Astrocyte (in vitro differentiated cells and primary cell): ENCODE data around the gene PLIN4.

Experiments
- EZH2 ChIP-seq: IDR thresholded peaks from 2 replicates; pipeline ENCODE4 v1.6.1; 2012; ENCODE audit warnings: mild to moderate bottlenecking, low read length, inconsistent platforms; ENCODE audit not compliant: insufficient read depth
- TF ChIP-seq, protein P1 (sequence below): IDR thresholded peaks from 2 replicates; pipeline ENCODE4 v1.5.1; 2011; ENCODE audit warnings: low read depth, mild to moderate bottlenecking, inconsistent platforms, low read length, moderate library complexity; ENCODE audit not compliant: insufficient read depth

DNA sequence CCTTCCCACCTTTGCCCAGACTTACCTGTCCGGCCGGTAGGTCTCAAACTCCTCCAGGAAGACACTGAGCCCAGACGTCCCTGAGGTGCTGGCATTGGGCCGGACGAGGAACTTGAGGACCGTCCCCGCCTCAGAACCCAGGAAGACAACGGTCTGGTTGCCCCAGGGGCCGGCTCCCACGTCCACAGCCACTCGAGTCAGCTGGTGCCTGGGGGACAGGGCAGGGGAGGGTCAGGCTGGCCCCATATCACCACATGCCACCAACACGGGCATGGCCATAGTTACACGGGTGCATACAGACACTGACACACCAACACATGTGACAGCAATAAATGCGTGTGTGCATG lies 29.9 kb upstream of the PLIN4 start:
- TF ChIP-seq, protein P1, sequence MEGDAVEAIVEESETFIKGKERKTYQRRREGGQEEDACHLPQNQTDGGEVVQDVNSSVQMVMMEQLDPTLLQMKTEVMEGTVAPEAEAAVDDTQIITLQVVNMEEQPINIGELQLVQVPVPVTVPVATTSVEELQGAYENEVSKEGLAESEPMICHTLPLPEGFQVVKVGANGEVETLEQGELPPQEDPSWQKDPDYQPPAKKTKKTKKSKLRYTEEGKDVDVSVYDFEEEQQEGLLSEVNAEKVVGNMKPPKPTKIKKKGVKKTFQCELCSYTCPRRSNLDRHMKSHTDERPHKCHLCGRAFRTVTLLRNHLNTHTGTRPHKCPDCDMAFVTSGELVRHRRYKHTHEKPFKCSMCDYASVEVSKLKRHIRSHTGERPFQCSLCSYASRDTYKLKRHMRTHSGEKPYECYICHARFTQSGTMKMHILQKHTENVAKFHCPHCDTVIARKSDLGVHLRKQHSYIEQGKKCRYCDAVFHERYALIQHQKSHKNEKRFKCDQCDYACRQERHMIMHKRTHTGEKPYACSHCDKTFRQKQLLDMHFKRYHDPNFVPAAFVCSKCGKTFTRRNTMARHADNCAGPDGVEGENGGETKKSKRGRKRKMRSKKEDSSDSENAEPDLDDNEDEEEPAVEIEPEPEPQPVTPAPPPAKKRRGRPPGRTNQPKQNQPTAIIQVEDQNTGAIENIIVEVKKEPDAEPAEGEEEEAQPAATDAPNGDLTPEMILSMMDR = no peak
- no peak for TF ChIP-seq EZH2
